SK-N-MC (cell line): ENCODE results near the gene PIGV.
"Not testable (repeated sequence)": the region's sequence is repeated elsewhere in the genome, so short reads cannot be mapped to it uniquely, and the experiment has no call there.

Source experiments
- DNase-seq: peaks from one replicate; pipeline ENCODE4 v3.0.0-alpha.2; 2011; ENCODE audit warnings: low read depth, low spot score
- H3K27ac ChIP-seq: fragments of 200-600 bp; sonication (generic); 2 replicates; pipeline ENCODE4 v1.5.1; 2016; ENCODE audit warnings: mixed run types
- H3K36me3 ChIP-seq: fragments of 200-600 bp; sonication (generic); 2 replicates; pipeline ENCODE4 v1.6.1; 2017; ENCODE audit warnings: antibody characterized with exemption, low read length, mixed read lengths; ENCODE audit not compliant: insufficient read depth
- H3K4me3 ChIP-seq: fragments of 200-600 bp; sonication (generic); 2 replicates; pipeline ENCODE4 v1.5.1; 2016
- H3K9ac ChIP-seq: fragments of 200-600 bp; sonication (generic); 2 replicates; pipeline ENCODE4 v1.8.0; 2017; ENCODE audit warnings: mixed run types, mixed read lengths; ENCODE audit not compliant: insufficient read length
- H3K9me3 ChIP-seq: fragments of 200-600 bp; sonication (generic); 2 replicates; pipeline ENCODE4 v1.6.1; 2017; ENCODE audit warnings: low read depth, mild to moderate bottlenecking, antibody characterized with exemption, low read length, moderate library complexity, mixed read lengths
- EZH2 ChIP-seq: fragments of 200-600 bp; sonication (generic); IDR thresholded peaks from one replicate; pipeline ENCODE4 v1.6.1; 2017; ENCODE audit warnings: antibody characterized with exemption
- FOXP2 ChIP-seq: optimal IDR thresholded peaks from 2 replicates; pipeline ENCODE3; 2011; ENCODE audit warnings: mild to moderate bottlenecking, moderate library complexity; ENCODE audit not compliant: insufficient read depth; ENCODE audit errors: extremely low read length, control extremely low read depth
- POLR2AphosphoS5 ChIP-seq: IDR thresholded peaks from 2 replicates; pipeline ENCODE4 v1.6.1; 2012; ENCODE audit warnings: mild to moderate bottlenecking, low read depth, low read length, borderline replicate concordance

The PIGV gene

DNA sequence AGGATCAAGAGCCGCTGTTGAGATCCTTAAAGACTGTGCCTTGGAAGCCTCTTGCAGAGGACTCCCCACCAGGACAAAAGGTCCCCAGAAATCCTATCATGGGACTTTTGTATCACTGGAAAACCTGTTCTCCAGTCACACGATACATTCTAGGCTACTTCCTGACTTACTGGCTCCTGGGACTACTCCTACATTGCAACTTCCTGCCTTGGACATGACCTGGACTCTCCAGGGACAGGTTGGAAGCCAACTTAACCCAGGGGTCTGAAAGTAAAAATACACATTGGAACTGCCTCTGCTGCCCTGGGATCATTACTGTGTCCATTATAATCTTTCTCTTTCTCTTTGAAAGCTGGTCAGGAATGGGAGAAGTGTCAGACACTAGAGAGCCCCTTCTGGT is 9.9 kb downstream of the PIGV start:
- H3K9me3 ChIP-seq = no peaks in the 10 kb centered on the region
- no peak overlapping the region for H3K4me3 ChIP-seq
- no peaks in the 10 kb centered on the region for H3K36me3 ChIP-seq
- DNase-seq = no peak
- TF ChIP-seq EZH2 (no peak), POLR2AphosphoS5 (no peak), FOXP2 (no peak)
- H3K27ac ChIP-seq = no peak overlapping the region
- no peak overlapping the region for H3K9ac ChIP-seq

DNA sequence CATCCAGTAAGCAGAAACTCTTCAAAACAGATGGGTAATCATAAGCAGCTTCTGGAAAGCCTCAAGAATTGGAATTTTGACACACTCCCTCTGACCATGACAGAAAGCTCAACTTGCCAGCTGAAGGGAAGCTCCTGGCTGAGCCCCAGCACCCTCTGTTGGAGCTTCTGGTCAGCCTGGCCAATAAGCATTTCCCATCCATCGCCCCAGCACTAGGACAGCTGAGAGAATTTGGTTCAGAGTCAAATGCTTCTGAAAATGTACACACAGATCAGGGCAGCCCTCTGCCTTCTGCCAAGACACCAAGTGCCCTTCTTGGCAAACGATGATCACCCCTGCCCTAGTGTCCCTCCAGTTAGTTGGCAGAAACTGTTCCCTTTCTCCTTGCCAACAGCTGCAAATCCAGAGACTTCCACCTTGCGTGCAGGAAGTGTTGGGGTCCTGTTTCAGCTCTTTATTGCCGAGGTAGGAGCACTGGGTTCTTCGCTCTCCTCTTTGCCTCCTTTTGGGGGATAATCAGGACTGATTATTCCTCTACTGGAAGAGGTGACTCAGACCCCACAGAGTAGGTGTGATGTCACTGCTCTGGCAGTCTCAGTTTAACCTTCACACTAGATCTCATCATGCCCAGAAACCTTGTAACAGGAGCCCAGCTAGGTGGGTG is 11.9 kb downstream of the PIGV start:
- no peak for DNase-seq
- no peaks in the 10 kb centered on the region for H3K9me3 ChIP-seq
- no peak overlapping the region for H3K27ac ChIP-seq
- H3K4me3 ChIP-seq = no peak overlapping the region
- no peaks in the 10 kb centered on the region for H3K36me3 ChIP-seq
- no peak overlapping the region for H3K9ac ChIP-seq
- TF ChIP-seq FOXP2 (no peak), POLR2AphosphoS5 (no peak), EZH2 (no peak)

DNA sequence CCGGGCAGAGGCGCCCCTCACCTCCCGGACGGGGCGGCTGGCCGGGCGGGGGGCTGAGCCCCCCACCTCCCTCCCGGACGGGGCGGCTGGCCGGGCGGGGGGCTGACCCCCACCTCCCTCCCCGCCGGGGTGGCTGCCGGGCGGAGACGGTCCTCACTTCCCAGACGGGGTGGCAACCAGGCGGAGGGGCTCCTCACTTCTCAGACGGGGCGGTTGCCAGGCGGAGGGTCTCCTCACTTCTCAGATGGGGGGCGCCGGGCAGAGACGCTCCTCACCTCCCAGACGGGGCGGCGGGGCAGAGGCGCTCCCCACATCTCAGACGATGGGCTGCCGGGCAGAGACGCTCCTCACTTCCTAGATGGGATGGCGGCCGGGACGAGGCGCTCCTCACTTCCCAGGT is 16.2 kb downstream of the PIGV start:
- not testable (repeated sequence) for H3K4me3 ChIP-seq, H3K9ac ChIP-seq, H3K27ac ChIP-seq, H3K36me3 ChIP-seq, H3K9me3 ChIP-seq, DNase-seq

DNA sequence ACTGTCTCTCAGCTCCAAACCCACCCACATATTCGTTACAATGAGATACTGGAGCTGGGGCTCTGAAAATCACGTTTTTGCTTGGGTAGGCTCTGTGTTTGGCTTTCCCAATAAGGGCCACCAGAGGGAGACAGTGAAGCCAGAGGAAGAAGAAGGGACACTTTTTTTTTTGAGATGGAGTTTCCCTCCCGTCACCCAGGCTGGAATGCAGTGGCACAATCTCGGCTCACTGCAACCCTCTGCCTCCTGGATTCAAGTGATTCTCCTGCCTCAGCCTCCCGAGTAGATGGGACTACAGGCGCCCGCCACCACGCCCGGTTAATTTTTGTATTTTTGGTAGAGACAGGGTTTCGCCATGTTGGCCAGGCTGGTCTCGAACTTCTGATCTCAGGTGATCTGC is 22.4 kb downstream of the PIGV start:
- not testable (repeated sequence) for DNase-seq, H3K9ac ChIP-seq, H3K4me3 ChIP-seq, H3K36me3 ChIP-seq, H3K9me3 ChIP-seq, H3K27ac ChIP-seq

DNA sequence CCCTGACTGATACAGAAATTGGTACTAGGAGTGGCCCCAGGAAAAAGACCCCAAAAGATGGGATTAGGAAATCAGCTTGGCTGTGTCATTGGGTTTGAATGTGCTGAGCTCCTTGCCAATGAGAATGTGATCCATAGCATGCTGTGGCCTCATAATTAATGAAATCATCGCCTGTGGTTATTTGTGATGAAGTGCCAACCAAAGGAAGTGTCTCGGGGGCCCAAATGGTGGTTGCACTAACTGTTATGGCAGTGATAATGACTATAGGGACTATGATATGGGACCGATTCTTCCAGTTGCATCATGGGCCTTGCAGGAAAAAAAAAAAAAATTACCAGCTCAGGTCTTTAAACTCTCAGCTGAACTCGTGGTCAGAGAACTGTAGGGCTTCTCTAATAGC is 23.3 kb downstream of the PIGV start:
- Histone ChIP-seq H3K27ac (no peak overlapping the region), H3K9me3 (no peaks in the 10 kb centered on the region), H3K9ac (no peak overlapping the region), H3K36me3 (no peaks in the 10 kb centered on the region), H3K4me3 (no peak overlapping the region)
- no peak for DNase-seq
- TF ChIP-seq EZH2 = no peak
- TF ChIP-seq FOXP2 = no peak
- no peak for TF ChIP-seq POLR2AphosphoS5

- no peak overlapping the region for H3K27ac ChIP-seq
- TF ChIP-seq EZH2 (no peak), POLR2AphosphoS5 (no peak), FOXP2 (no peak)
- H3K36me3 ChIP-seq = no peaks in the 10 kb centered on the region
- DNase-seq = no peak
- H3K9ac ChIP-seq = no peak overlapping the region
- no peak overlapping the region for H3K4me3 ChIP-seq
- H3K9me3 ChIP-seq = no peaks in the 10 kb centered on the region
Observed at GRCh38 chr1:26811708-26812107, 24.0 kb downstream of the PIGV start.

GRCh38 chr1:26814377-26814776 is 26.6 kb downstream of the PIGV start:
- DNase-seq = no peak
- Histone ChIP-seq H3K9ac (no peak overlapping the region), H3K36me3 (no peaks in the 10 kb centered on the region), H3K4me3 (no peak overlapping the region), H3K9me3 (no peaks in the 10 kb centered on the region), H3K27ac (no peak overlapping the region)
- TF ChIP-seq POLR2AphosphoS5 (no peak), EZH2 (no peak), FOXP2 (no peak)

GRCh38 chr1:26814893-26815292 is 27.1 kb downstream of the PIGV start:
- TF ChIP-seq POLR2AphosphoS5 = no peak
- no peak for TF ChIP-seq FOXP2
- TF ChIP-seq EZH2 = no peak
- no peak for DNase-seq

GRCh38 chr1:26820784-26821269 is 33.1 kb downstream of the PIGV start:
- TF ChIP-seq POLR2AphosphoS5 = no peak
- no peak for TF ChIP-seq FOXP2
- TF ChIP-seq EZH2 = no peak
- DNase-seq = no peak
- Histone ChIP-seq H3K36me3 (no peaks in the 10 kb centered on the region), H3K9ac (no peak overlapping the region), H3K4me3 (no peak overlapping the region), H3K27ac (no peak overlapping the region), H3K9me3 (no peaks in the 10 kb centered on the region)

More at GRCh38 chr1:26814893-26815292, 27.1 kb downstream of the PIGV start:
- Histone ChIP-seq H3K36me3 (no peaks in the 10 kb centered on the region), H3K27ac (no peak overlapping the region), H3K9me3 (no peaks in the 10 kb centered on the region), H3K4me3 (no peak overlapping the region), H3K9ac (no peak overlapping the region)
